Measurements from ENCODE around the gene NEUROD6.

The NEUROD6 gene

GRCh38 chr7:31333291-31333690, 7.2 kb downstream of the NEUROD6 start:
- DNase-seq = no peak

GRCh38 chr7:31327071-31327470, 13.5 kb downstream of the NEUROD6 start:
- no peak for DNase-seq

- no peak for DNase-seq
Measured at GRCh38 chr7:31326416-31326815, 14.1 kb downstream of the NEUROD6 start.

GRCh38 chr7:31323101-31323500, 17.4 kb downstream of the NEUROD6 start:
- no peak for DNase-seq

- DNase-seq = no peak
Measured at GRCh38 chr7:31320675-31321074, 19.9 kb downstream of the NEUROD6 start.

GRCh38 chr7:31318313-31318712, 22.2 kb downstream of the NEUROD6 start:
- no peak for DNase-seq

GRCh38 chr7:31316876-31317275, 23.6 kb downstream of the NEUROD6 start:
- no peak for DNase-seq

GRCh38 chr7:31315758-31316157, 24.8 kb downstream of the NEUROD6 start:
- no peak for DNase-seq

- no peak for DNase-seq
Measured at GRCh38 chr7:31314781-31315180, 25.7 kb downstream of the NEUROD6 start.

- no peak for DNase-seq
Measured at GRCh38 chr7:31312889-31313288, 27.6 kb downstream of the NEUROD6 start.

GRCh38 chr7:31311552-31311951, 29.0 kb downstream of the NEUROD6 start:
- DNase-seq = no peak

GRCh38 chr7:31310321-31310935, 30.1 kb downstream of the NEUROD6 start:
- DNase-seq = no peak

GRCh38 chr7:31309407-31309806, 31.1 kb downstream of the NEUROD6 start:
- no peak for DNase-seq

- DNase-seq = no peak
Measured at GRCh38 chr7:31308652-31309051, 31.9 kb downstream of the NEUROD6 start.

- DNase-seq = no peak
Measured at GRCh38 chr7:31307972-31308371, 32.6 kb downstream of the NEUROD6 start.

- no peak for DNase-seq
Measured at GRCh38 chr7:31305260-31305659, 35.3 kb downstream of the NEUROD6 start.

GRCh38 chr7:31304446-31304845, 36.1 kb downstream of the NEUROD6 start:
- no peak for DNase-seq

- no peak for DNase-seq
Measured at GRCh38 chr7:31302356-31302755, 38.2 kb downstream of the NEUROD6 start.

- DNase-seq = no peak
Measured at GRCh38 chr7:31299336-31299735, 41.2 kb downstream of the NEUROD6 start.

- DNase-seq = no peak
Measured at GRCh38 chr7:31290601-31291000, 49.9 kb downstream of the NEUROD6 start.
